Bone marrow (tissue), 2 donors: ENCODE results near the gene PRPH.
"Not testable (repeated sequence)": the region's sequence is repeated elsewhere in the genome, so short reads cannot be mapped to it uniquely, and the experiment has no call there.

Source experiments
- DNase-seq, 2 donors: peaks; one replicate each; lab custom pipeline; 2025; lab: John Stamatoyannopoulos, UW

Gene PRPH

DNA sequence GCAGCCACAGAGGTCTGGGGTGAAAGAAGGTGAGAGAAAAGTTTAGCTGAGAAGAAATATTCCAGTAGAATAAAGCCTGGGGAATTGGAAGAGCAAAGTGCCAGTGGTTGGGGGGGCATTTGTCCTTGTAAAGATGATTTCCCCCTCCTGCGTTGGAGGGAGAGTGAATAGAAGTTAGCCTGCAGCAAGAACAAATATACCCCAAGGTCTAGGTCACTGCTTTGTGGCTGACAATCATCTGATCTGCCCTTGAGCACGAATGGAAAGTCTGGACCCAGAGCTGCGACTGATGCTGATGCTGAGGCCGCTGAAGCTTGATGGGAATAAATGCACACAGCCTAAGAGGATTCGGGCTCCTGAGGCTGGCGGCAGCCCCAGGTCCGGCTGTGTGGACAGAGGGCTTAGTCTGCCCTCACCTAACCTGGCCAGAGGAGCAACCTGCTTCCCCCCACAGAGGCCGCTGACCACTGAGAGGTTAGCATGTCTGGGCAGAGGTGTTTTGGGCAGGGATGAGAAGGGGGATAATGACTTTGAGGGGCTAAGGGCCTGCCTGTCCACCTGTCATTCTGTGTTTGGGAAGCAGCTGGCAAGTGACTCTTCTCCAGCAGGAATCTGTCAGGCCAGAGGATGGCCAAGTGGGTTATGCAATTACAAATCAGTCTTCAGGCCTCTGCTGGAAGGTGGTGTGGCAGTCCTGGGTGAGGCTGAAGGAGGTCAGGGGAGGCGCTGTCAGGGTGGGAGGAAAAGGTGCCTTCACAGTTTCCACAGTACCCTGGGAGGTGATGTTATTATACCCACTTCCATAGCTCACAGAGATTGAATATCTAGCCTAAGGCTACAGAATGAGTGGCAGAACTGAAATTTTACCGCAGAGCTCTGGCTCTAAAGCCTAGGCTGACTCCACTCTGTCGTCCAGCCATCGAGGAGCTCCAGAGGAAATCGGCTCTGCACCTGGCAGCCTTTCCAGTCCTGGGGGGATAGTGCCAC lies 18.4 kb upstream of the PRPH start:
- no peak for DNase-seq

DNA sequence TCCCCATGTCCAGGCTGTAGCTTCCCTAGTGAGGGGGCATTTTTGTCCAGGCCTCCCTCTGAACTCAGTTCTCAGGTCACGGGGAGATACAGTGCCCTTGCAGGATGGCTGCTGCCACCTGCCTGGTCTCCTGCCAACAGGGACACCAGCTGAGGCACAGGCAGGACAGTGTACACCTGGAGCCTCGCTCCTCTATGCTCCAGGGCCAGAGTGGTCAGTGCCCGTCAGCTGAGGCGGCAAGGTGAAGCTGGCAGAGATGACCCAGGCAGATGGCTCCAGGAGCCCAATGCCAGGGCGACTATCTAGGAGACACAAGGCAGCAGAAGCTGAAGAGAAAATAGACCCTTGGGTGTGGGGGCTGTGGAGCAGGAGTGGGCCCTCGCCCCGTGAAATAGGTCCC lies 17.5 kb upstream of the PRPH start:
- no peak for DNase-seq

DNA sequence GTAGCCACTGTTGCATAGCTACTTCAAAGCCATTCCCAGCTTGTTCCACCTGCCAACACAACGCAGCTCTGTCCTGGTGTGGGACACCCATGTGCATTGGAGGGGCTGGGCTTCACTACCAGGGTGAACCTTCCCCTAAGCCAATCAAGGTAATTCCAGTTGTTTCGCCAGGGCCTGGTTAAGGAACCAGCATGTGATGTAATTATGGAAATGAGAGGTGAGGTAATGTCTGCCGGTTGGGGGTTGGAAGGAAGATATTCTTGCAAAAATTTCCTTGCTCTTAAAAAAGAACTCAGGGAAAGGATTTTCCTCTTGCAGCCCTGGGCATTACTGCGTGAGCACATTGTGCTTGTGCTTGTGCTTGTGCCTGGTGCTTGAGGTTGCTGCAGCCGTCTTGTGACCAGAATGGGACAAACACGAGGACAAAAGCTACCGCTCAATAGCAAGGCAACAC lies 15.2 kb upstream of the PRPH start:
- no peak for DNase-seq

DNA sequence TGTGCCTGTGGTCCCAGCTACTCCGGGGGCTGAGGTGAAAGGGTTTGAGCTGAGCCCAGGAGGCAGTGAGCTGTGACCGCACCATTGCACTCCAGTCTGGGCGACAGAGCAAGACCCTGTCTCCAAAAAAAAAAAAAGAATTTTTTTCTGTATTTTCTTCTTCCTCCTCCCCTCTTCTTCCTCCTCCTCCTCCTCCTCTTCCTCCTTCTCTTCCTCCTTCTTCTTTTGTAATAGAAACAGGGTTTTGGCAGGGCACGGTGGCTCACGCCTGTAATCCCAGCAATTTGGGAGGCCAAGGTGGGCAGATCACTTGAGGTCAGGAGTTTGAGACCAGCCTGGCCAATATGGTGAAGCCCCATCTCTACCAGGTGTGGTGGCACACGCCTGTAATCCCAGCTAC lies 14.4 kb upstream of the PRPH start:
- not testable (repeated sequence) for DNase-seq

DNA sequence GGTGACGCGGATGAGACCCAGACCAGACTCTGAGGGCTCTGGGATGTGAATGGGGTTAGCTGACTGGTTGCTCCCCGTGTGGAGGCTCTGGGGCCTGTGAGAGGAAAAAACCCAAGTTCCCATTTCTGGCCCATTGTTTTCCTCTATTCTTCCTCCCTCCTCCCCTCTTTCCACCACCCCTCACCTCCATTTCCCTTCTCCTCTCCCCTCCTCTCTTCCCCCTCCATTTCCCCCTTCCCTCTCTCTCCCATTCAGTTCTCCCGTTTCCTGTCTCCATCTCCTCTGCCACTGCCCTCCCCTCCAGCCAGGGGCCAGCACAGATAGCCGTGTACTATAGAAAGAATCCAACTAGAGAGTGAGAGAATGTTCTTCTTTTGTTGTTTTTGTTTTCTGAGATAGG lies 12.6 kb upstream of the PRPH start:
- no peak for DNase-seq

DNA sequence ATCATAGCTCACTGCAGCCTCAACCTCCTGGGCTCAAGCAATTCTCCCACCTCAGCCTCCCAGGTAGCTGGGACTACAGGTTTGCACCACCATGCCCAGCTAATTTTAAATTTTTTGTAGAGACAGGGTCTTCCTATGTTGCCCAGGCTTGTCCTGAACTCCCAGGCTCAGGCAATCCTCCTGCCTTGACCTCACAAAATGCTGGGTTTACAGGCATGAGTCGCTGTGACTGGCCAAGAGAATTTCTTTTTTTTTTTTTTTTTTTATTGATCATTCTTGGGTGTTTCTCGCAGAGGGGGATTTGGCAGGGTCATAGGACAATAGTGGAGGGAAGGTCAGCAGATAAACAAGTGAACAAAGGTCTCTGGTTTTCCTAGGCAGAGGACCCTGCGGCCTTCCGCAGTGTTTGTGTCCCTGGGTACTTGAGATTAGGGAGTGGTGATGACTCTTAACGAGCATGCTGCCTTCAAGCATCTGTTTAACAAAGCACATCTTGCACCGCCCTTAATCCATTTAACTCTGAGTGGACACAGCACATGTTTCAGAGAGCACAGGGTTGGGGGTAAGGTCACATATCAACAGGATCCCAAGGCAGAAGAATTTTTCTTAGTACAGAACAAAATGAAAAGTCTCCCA lies 12.1 kb upstream of the PRPH start:
- DNase-seq = not testable (repeated sequence)

DNA sequence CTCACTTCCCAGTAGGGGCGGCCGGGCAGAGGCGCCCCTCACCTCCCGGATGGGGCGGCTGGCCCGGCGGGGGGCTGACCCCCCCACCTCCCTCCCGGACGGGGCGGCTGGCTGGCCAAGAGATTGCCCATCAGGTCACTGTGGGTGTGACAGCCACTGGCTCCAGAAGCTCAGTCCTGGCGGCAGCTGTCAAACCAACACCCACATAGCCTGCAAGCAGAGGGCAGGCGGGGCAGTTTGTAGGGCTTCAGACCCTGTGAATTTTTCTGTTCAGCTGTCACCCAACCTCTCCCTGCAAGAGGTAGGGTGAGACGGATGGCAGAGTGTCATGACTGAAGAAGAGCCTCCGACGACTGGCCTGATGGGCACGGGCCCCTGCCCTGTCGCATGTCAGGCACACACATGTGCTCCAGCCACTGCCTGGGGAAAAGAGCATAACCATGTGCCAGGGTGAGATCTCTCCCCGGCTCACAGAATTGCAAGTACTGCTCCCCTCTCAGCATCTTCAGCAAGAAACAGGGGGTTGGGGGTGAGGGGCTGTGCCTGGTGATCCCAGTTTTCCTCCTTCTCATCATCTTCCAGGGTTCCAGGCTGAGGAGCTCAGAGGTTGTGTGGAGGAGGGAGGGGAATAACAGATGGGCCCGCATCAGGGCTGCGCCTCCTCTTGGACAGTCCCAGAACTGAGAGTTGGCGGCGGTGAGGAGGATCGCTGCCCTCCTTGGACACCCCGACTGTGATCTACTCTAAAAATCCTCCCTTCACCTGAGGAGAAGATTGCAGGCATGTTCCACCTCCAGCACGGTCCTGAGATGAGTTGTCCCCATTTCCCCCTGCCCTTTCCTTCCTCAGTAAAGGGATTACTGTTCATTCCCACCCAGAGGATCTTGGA lies 11.2 kb upstream of the PRPH start:
- no peak for DNase-seq

DNA sequence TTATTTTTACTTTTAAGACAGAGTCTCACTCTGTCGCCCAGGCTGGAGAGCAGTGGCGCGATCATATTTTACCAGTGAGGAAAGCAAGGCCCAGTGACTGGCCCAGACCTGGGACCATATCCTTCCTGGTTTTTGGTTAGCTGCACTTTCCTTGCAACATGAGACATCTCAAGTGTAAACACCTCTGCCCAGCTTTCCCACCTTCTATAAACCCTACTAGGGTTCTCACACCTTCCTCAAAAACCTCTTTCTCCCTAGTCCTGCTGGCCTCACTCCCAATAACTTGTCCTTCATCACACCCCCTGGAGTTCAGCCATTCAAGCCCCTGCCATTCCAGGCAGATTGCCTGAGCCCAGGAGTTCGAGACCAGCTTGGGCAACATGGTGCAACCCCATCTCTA lies 10.3 kb upstream of the PRPH start:
- DNase-seq = no peak

DNA sequence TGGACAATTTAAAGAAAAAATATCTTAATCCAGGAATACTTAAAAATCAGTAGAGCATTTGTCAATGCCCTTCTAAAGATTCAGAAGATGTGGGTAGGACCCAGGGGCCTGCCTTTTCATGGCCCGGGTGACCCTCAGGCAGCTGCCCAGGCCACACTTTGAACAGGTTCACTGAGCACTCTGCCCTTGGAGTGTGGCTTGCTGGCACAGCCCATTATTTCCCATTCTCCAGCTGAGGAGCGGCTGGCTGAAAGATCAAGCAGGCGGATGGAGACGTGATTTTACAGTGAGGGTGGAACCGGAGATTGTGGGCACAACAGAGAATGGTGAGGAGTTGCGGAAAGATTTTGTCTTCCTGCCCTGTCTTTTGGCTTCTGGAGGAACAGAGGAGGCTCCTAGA lies 7.1 kb upstream of the PRPH start:
- no peak for DNase-seq

DNA sequence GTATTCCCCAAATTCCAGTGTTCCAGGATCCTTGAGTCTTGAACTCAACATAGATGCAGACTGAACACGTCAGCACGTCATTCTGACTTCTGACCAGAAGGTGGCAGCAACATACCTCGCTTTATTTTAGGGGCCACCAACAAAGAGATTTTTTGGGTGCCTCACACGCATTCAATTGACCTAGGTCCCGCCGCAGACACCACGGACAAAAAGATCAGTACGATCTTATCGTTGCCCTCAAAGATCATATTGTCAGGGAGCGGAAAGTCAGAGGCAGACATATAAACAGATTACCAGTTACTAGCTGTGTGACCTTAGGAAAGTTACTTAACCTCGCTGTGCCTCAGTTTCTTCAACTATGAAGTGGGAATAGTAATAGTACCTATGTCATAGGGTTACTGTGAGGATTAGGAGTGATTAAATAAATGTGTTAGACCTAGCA lies 6.5 kb upstream of the PRPH start:
- DNase-seq = peak in 1 of 2 donors; percentile 32

DNA sequence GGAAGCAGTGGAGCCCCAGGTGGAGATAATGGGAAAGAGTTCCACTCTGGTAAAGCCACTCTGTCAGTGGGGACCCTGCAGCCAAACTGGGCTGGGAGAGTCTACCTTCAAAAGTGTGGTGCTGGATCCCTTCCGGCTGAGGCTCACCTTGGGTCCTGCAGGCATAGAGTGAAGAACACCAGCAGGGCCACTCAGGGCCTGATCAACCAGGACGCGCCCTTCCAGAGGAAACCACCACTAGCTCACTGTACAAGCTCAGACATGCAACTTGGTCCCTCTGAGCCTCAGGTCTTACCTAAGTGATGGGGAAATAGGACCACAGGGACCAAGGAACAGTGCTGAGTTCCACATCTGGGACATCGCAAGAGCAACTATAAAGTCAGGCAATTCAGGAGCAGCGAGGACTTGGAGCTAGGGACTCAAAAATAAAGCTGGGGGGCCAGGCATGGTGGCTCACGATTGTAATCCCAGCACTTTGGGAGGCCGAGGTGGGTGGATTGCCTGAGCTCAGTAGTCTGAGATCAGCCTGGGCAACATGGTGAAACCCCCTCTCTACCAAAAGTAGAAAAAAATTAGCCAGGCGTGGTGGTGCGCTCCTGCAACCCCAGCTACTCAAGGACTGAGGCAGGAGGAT lies 5.9 kb upstream of the PRPH start:
- no peak for DNase-seq

DNA sequence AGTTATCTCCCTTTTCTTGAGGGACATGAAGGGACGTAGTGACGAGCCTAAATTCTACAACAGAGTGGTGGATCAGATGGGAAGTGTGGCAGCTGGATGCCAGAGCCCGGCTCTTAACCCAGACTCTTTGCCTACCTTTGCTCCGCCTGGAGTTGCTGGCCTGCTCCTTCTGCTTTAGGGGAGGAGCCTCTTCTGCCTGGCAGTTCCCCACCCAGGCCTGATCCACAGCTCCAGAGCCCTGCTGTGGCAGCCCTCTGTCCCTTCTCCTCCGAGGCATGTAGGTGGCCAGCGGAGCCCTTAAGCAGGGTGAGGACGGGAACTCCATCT lies 2.3 kb upstream of the PRPH start:
- no peak for DNase-seq

DNA sequence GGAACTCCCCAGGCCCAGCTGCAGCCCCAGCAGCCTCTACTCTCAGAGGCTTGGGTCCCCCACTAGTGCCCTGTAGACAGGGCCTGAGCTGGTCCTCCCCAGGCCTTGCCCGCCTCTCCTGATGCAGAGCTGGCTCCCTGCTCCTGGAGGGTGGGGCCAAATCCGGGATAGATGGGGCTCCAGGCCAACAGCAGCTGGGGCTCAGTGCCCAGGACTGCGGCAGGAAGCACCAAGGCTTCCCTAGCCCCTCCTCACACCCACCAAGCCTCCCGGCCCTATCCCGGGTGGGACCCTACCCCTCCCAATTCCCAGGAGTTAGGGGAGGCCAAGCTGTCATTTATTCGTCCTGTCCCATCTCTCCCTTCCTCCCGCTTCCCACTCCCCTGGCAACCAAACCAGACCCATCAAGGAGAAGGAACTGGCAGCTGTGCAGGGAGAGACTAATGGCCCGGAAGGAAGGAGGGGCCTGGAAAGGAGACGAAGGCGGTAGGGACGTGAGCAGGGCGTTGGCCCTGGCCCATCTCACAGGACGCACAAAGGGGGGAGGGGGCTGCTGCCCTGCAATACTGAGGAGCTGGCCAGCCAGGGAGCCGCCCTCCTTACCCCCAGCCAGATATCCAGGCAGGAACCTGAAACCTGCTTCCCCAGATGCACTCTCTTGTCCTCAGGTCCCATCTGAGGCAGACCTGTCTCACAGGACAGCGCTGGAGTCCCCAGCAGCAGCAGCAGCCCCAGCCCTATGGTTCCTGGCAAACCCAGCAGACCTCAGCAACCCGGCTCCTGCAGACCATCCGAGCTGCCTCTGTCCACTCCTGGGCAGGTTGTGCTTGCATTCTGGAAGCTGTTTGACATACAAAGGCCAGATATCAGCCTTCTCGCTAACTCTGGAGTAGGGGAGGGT lies 1.6 kb upstream of the PRPH start:
- no peak for DNase-seq

DNA sequence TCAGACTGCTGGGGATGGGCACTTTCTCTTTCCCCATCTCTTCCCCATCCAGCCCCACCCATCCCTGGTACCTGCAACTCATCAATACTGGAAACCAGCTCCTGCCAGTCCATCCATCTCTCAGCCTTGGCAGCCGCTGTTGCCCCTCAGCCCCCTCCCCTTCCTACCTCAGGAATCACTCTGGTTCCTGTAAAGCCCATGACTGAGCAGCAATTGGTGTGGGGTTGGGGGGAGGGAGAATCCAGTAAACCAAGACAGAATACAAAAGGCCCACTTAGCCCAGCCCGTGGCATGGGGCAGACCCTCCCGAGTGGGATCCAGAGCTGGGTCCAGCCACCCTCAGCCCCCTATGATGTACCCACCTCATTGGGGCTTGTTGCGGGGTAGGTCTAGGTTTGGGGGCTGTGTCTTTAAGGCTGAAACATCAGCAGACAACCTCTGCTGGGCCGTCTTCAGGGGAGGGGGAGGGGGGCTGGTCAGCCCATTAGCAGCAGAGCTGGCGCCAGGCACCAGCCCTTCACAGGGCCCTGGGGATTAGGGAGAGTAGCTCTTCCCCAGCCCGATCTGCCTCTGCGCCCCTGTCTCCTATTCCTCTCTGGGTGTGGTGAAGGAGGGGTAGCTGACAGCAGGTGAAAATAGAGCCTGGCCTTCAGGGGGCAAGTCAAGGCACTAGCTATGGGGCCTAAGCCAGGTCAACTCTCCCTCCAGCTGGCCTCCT lies 702 bp upstream of the PRPH start:
- DNase-seq = no peak

DNA sequence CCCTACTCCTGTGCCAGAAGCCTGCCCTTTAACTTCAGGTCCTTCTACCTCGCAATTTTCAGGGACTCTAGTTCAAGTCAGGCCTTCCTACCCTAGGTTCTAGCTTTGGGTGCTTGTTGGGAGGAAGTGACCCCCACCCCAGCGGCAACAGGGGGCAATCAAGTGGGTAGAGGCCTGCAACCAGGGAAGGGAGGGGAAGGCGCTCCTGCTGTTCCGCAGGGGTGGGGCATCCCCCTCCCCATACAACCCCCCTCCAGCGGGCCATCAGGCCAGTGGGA lies 204 bp upstream of the PRPH start:
- no peak for DNase-seq

DNA sequence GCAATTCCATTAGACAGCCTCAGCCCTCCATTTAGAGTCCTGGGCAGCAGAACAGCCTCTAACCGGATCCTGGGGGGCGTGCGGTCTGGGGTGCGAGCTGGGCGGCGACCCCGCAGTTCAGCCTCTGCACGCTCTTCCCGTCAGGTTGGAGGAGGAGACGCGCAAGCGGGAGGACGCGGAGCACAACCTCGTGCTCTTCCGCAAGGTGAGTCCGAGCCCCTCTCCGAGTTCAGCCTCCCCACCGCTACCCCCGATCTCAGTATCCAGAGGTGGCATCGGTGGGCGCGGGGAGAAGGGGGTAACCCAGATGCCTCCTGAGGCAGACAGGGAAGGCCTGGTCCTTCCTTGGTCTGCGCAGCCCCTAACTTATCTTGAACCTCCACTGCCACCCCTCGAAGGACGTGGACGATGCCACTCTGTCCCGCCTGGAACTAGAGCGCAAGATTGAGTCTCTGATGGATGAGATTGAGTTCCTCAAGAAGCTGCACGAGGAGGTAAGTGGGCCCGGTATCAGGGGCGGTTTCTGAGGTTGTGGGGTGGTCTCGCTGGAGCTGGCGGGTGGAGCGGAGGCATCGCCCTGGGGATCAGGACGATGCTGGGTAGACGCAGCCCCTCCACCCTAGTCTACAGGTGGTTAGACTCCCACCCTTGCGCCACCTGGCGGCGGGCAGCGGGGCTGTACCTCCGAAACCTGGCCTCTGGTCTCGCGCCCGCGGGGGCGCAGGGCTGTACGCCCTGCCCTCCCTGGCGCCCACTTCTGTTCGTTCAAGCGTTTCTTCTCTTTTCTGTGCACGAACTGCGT lies 1.3 kb downstream of the PRPH start:
- no peak for DNase-seq

DNA sequence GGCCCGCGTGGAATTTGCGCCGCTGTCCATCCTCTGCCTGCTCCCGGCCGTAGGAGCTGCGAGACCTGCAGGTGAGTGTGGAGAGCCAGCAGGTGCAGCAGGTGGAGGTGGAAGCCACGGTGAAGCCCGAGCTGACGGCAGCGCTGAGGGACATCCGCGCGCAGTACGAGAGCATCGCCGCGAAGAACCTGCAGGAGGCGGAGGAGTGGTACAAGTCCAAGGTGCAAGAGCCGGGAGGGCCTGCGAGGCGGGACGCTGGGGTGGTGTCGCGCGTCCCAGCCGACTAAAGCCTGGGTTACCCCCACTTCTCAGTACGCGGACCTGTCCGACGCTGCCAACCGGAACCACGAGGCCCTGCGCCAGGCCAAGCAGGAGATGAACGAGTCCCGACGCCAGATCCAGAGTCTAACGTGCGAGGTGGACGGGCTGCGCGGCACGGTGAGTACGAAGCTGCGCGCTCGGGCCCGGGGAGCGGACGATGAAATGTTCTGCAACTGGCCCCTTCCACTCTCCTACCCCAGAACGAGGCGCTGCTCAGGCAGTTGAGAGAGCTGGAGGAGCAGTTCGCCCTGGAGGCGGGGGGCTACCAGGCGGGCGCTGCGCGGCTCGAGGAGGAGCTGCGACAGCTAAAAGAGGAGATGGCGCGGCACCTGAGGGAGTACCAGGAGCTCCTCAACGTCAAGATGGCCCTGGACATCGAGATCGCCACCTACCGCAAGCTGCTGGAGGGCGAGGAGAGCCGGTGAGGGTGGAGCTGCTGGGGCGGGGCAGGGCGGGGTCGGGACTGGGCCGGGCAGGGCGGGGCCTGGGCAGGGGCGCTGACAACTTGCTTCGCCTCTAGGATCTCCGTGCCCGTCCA lies 2.1 kb downstream of the PRPH start:
- DNase-seq = no peak

DNA sequence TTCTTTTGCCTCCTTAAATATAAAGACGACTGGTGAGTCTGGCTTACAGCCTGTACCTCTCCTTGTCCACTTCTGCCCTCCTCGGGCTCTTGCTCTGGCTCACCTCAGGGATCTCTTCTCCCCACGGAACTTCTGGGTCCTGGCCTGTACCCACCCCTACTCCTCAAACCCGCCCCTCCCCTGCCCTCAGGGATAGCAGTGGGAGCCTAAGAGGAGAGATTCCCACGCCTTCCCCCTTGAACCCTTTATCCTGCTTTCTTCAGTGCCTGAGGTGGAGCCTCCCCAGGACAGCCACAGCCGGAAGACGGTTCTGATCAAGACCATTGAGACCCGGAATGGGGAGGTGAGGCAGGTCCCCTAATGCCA lies 2.7 kb downstream of the PRPH start:
- DNase-seq = no peak

DNA sequence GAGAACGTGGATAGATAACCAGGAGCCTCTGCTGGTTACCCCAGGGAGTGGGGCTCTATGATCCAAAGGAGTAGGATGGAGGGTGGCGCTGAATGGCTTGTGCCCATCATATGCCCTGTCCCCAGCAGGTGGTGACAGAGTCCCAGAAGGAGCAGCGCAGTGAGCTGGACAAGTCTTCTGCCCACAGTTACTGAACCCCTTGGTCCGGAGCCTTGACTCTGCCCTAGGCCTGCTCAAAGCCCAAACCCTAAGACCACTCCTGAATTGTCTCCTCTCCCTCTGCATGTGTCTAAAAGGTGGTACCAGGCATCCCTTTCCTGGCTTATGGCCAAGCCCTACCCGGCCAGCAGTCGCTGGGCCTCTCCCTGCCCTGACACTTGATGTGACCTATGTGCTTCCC lies 3.2 kb downstream of the PRPH start:
- DNase-seq = no peak
